Measurements from ENCODE around the gene SHLD1.

- TF ChIP-seq CTCF (IDR thresholded peaks at IDR 0.05), result no peak
- no peak for TF ChIP-seq POLR2AphosphoS5 (IDR thresholded peaks at IDR 0.05)
- no peak for TF ChIP-seq POLR2A (IDR thresholded peaks at IDR 0.05)
Measured at GRCh38 chr20:5831539-5832237, 81.5 kb downstream of the SHLD1 start.

Data from sigmoid colon (tissue), 4 donors.